Amniotic stem cell (primary cell): ENCODE measurements around the gene REXO5.
A peak's percentile ranks its signal among the peaks of the same experiment; 100 is the strongest.
"Not testable (repeated sequence)": the region's sequence is repeated elsewhere in the genome, so short reads cannot be mapped to it uniquely, and the experiment has no call there.

Experiments
- DNase-seq: peaks from one replicate; lab custom pipeline; 2025; lab: John Stamatoyannopoulos, UW

REXO5 gene

GRCh38 chr16:20806168-20807050 lies at the start of gene REXO5, which contains the start of gene ERI2:
Gene REXO5 (plus strand): TSS chr16:20806527. CDS start chr16:20806954, 427 bp downstream.
Gene ERI2 (minus strand): TSS chr16:20806472. CDS start chr16:20806430, 42 bp downstream.
- peak; percentile 90 for DNase-seq

- DNase-seq = no peak
These were observed 46.0 kb upstream of the REXO5 start for GRCh38 chr16:20760346-20760745.

GRCh38 chr16:20761175-20761574 lies 45.2 kb upstream of the REXO5 start:
- no peak for DNase-seq

- DNase-seq = no peak
These were observed 43.8 kb upstream of the REXO5 start for GRCh38 chr16:20762404-20763123.

GRCh38 chr16:20763461-20764232 lies 42.7 kb upstream of the REXO5 start, which contains the start of gene ACSM3:
Gene ACSM3 (plus strand): TSS chr16:20764014. CDS start chr16:20770035, 6,021 bp downstream.
- DNase-seq = peak; percentile 61

GRCh38 chr16:20764448-20764847 lies 41.9 kb upstream of the REXO5 start:
- not testable (repeated sequence) for DNase-seq

GRCh38 chr16:20765732-20766131 lies 40.6 kb upstream of the REXO5 start:
- no peak for DNase-seq

- DNase-seq = no peak
These were observed 40.0 kb upstream of the REXO5 start for GRCh38 chr16:20766294-20766693.

GRCh38 chr16:20767577-20767976 lies 38.8 kb upstream of the REXO5 start:
- DNase-seq = no peak

- DNase-seq = no peak
These were observed 38.2 kb upstream of the REXO5 start for GRCh38 chr16:20768121-20768520.

GRCh38 chr16:20768818-20769217 lies 37.5 kb upstream of the REXO5 start:
- DNase-seq = no peak

GRCh38 chr16:20773679-20774078 lies 32.6 kb upstream of the REXO5 start:
- DNase-seq = no peak

GRCh38 chr16:20774703-20775362 lies 31.5 kb upstream of the REXO5 start:
- DNase-seq = peak; percentile 57

- no peak for DNase-seq
These were observed 24.6 kb upstream of the REXO5 start for GRCh38 chr16:20781697-20782096.

- DNase-seq = no peak
These were observed 23.9 kb upstream of the REXO5 start for GRCh38 chr16:20782470-20782869.

- DNase-seq = no peak
These were observed 22.1 kb upstream of the REXO5 start for GRCh38 chr16:20784204-20784603.

GRCh38 chr16:20789130-20789529 lies 17.2 kb upstream of the REXO5 start:
- DNase-seq = no peak

- no peak for DNase-seq
These were observed 14.3 kb upstream of the REXO5 start for GRCh38 chr16:20791923-20792612.

- no peak for DNase-seq
These were observed 8.0 kb upstream of the REXO5 start for GRCh38 chr16:20798364-20798763.

- DNase-seq = peak; percentile 43
These were observed 6.7 kb upstream of the REXO5 start for GRCh38 chr16:20799599-20799998.

GRCh38 chr16:20801278-20801677 lies 5.0 kb upstream of the REXO5 start:
- DNase-seq = no peak
